GM19043 (cell line): Measurements from ENCODE around the gene LMNB1.

Source experiments
- ATAC-seq: cut with Tn5 transposase; IDR thresholded peaks from one replicate; pipeline ENCODE4 v1.9.1; 2021; ENCODE audit warnings: low read depth; ENCODE audit not compliant: unreplicated experiment

The LMNB1 gene

GRCh38 chr5:126883564-126884245 lies 106.8 kb downstream of the LMNB1 start:
- ATAC-seq, result no peak

- ATAC-seq, result no peak
Measured at GRCh38 chr5:126884269-126884819, 107.4 kb downstream of the LMNB1 start.
